GM03348 (cell line): ENCODE measurements around the gene MLXIPL.
"Not testable (repeated sequence)": the region's sequence is repeated elsewhere in the genome, so short reads cannot be mapped to it uniquely, and the experiment has no call there.

Source experiments
- DNase-seq: peaks from one replicate; pipeline ENCODE4 v3.0.0; 2012; ENCODE audit warnings: low spot score

The MLXIPL gene

DNA sequence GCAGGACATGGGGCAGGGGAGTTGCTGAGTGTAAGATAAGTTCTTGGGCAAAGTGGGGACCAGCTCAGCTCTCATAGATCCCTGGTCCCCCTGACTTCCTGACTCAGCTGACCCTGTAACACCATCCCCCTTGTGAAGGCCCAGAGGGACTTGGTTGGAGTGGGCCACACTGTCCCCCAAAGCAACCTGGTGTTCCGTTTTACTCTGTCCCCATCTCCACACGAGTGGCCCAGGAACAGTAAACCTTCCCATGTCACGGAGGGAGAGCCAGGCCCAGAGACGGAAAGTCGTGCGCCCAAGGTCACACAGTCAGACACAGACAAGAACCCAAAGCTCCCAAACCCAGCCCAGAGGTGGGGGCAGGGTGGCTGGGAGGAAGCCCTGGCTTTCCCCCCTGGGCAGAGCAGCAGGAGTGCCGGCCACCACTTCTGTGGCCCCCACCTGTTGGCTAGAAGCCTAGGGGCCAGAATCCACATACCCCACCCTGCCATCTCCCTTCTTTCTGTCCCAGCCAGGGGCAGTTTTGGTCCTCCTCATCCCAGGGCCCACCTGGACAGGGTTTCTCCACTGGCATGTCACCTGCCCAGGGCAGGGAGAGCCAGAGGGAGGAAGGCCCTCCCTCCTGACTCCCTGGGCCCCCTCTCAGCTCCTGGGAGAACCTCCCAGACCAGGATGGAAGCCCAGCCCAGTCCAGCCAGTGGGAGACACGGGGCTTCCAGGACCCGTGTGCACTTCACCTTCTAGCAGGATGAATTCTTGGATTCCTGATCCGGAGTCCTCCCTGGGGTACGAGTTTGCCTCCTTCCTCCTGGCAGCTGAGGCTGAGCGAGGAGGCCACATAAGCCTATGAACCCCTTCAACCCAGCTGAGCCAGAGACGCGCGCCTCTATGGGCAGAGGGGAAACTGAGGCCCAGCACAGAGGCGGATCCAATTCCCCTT, 22.7 kb upstream of the MLXIPL start:
- DNase-seq = no peak

GRCh38 chr7:73645643-73646174, 21.4 kb upstream of the MLXIPL start:
- no peak for DNase-seq

- DNase-seq = no peak
These were observed 20.5 kb upstream of the MLXIPL start for GRCh38 chr7:73644688-73645286.

GRCh38 chr7:73642834-73643233, 18.5 kb upstream of the MLXIPL start:
- no peak for DNase-seq

DNA sequence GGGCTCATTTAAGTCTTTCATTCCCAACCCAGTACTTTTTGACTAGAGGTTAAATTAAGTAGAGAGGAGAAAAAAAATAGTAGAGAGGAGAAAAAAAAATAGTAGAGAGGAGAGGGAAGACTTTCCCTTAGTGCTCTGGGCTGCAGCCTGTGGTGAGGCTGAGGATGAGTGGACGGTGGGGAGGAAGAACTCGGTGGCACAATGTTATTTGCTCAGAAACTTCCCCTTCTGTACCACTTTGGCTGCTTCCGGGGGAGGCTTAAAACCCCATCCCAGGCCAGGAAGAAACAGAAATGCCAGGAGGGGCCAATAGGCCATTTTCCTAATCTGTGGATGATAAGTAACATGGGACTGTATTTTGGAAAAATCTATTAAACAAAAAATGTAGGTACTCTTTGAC, 14.6 kb upstream of the MLXIPL start:
- no peak for DNase-seq

GRCh38 chr7:73635428-73636200, 11.3 kb upstream of the MLXIPL start:
- DNase-seq = no peak

DNA sequence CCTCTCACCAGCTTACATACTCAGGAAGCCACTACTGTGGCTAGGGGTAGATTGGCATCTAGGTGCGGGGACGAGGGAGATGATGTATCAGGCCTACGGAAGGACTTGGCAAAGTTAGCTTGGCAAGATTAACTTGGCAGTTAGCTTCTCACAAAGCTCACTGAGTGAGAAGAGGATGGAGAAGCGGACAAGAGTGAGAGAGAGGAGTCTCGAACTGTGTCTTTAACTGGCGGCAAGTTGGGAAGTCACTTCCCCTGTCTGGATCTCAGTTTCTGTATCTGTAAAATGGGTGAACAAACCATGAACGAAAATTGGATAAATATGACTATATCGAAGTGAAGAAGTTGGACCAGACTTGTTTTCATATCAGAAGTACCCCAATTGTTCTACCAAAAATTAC, 9.5 kb upstream of the MLXIPL start:
- DNase-seq = no peak

GRCh38 chr7:73633323-73633722, 9.0 kb upstream of the MLXIPL start:
- no peak for DNase-seq

DNA sequence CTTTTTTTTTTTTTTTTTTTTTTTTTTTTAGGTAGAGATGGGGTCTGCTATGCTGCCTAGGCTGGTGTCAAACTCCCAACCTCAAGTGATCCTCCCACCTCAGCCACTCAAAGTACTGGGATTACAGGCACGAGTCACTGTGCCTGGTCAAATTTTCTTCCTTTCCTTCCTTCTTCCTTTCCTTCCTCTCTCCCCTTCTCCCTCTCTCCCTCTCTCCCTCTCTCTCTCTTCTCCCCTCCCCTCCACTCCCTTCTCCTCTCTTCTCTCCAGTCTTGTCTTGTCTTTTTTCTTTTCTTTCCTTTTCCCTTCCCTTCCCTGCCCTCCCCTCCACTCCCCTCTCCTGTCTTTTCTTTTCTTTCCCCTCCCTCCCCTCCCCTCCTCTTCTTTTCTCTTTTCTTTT, 7.2 kb upstream of the MLXIPL start:
- no peak for DNase-seq

GRCh38 chr7:73628504-73628903, 4.2 kb upstream of the MLXIPL start:
- no peak for DNase-seq

- DNase-seq = peak; percentile 55
These were observed 2.5 kb upstream of the MLXIPL start for GRCh38 chr7:73626814-73627213.

DNA sequence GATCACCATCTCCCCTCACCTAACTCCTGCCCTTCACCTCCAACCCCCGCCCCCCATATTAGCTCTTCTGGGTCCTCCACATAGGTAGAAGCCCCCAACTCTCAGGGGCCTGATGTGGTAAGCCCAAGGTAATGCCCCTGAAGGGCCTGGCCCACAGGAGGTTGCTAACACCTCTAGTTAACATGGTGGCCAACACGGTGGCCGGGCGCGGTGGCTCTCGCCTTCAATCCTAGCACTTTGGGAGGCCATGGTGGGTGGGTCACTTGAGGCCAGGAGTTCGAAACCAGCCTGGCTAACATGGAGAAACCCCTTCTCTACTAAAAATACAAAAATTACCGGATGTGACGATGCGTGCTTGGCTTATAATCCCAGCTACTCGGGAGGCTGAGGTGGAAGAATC, 954 bp upstream of the MLXIPL start:
- no peak for DNase-seq

- DNase-seq = no peak
These were observed 313 bp upstream of the MLXIPL start for GRCh38 chr7:73624669-73625001.

DNA sequence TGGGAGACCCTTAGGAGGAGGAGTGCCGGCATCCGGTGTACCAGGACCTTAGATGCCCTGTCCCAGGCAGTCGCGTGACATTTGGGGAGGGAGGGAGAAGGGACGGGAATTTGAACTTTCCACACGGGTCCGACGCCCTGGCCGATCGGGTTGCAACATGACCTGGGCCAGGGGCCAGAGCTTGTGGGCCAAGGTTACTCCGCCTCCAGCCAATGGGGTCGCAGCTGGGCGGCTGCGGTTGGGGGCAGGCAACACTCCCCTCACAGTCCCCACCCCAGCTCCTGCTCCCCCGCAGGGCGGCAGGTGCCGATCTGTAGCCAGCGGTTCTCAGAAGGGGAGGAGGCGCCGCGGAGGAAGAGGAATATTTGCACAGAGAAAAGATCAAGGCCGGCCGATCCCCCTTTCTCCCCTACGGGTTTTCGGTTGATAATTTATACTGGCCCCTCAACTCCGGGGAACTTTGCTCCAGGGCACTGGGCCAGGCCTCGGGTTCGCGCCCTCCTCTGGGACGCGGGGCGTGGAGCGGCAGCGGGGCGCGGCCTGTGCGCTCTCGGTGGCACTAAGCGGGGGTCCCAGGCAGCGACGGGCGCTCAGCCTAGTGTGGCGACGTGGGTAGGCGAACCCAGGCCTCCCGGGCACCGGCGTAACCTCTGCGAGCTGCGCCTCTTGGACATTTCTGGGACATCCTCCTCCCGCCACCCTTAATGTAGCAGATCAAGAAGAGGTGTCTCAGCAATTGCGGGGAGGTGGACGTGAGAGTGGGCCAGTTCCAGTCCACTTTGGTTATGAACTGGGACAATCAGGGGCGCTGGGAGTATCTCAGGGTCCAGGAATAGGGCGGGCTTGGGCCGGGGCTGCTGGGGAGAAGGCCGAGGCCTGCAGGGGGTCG, 1.2 kb downstream of the MLXIPL start:
- DNase-seq = peak; percentile 57

GRCh38 chr7:73622527-73622908, 1.8 kb downstream of the MLXIPL start:
- DNase-seq = no peak

GRCh38 chr7:73621168-73622063, 2.9 kb downstream of the MLXIPL start:
- DNase-seq = no peak

GRCh38 chr7:73619394-73619793, 4.9 kb downstream of the MLXIPL start:
- DNase-seq = not testable (repeated sequence)

GRCh38 chr7:73618538-73618937, 5.8 kb downstream of the MLXIPL start:
- DNase-seq = no peak

- not testable (repeated sequence) for DNase-seq
These were observed 6.8 kb downstream of the MLXIPL start for GRCh38 chr7:73617520-73617919.

- DNase-seq = peak; percentile 27
These were observed 8.4 kb downstream of the MLXIPL start for GRCh38 chr7:73615886-73616285.

DNA sequence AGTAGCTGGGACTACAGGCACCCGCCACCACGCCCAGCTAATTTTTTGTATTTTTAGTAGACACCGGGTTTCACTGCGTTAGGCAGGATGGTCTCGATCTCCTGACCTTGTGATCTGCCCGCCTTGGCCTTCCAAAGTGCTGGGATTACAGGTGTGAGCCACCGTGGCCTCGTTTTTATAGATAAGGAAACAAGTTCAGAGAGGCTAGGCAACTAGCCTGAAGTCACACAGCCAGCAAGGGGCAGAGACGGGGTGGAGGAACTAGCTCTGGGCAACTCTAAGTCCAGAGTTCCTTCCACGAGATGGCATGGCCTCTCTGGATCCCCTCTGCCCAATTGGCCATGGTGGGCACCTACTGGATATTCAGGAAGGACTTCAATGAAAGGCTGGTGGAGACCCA, 9.4 kb downstream of the MLXIPL start:
- not testable (repeated sequence) for DNase-seq
